Dendritic cell treated with granulocyte-macrophage colony-stimulating factor and Interleukin-4, amounts not matched to agents 40 ng/mL and 50 ng/mL, for 4 days (primary cell): ENCODE data around the gene PREB.

Experiments
- H3K27ac Mint-ChIP-seq: one replicate; pipeline ENCODE4 v1.8.0; 2022; ENCODE audit warnings: mild to moderate bottlenecking, mixed read lengths
- H3K27me3 Mint-ChIP-seq: one replicate; pipeline ENCODE4 v1.8.0; 2022; ENCODE audit warnings: mild to moderate bottlenecking, mixed read lengths
- H3K36me3 Mint-ChIP-seq: one replicate; pipeline ENCODE4 v1.8.0; 2022; ENCODE audit warnings: low read depth, mixed read lengths
- H3K4me1 Mint-ChIP-seq: one replicate; pipeline ENCODE4 v1.8.0; 2022; ENCODE audit warnings: low read depth, mixed read lengths
- H3K4me3 Mint-ChIP-seq: one replicate; pipeline ENCODE4 v1.8.0; 2022; ENCODE audit warnings: mild to moderate bottlenecking, moderate library complexity, mixed read lengths
- H3K9me3 Mint-ChIP-seq: one replicate; pipeline ENCODE4 v1.8.0; 2022; ENCODE audit warnings: mixed read lengths
- intact Hi-C: fragments of 100-400 bp; cut with micrococcal nuclease; formaldehyde crosslinking; loops from one replicate; pipeline ENCODE4 v1.15.0; 2022

Gene PREB

GRCh38 chr2:27143285-27143684 is 8.8 kb upstream of the PREB start:
- intact Hi-C loops, result no loop called here
- H3K4me3 Mint-ChIP-seq, result no peak overlapping the region
- H3K9me3 Mint-ChIP-seq, result no peaks in the 10 kb centered on the region
- H3K4me1 Mint-ChIP-seq, result no peaks in the 10 kb centered on the region
- peaks cover 16% of the 10 kb centered on the region for H3K27me3 Mint-ChIP-seq
- H3K36me3 Mint-ChIP-seq, result no peaks in the 10 kb centered on the region
- no peak overlapping the region for H3K27ac Mint-ChIP-seq

- Mint-ChIP-seq H3K4me1 (peaks cover 6% of the 10 kb centered on the region), H3K36me3 (peaks cover 4% of the 10 kb centered on the region), H3K4me3 (no peak within 1 kb of the TSS), H3K27me3 (peaks cover 13% of the 10 kb centered on the region), H3K27ac (no peak within 1 kb of the TSS), H3K9me3 (no peaks in the 10 kb centered on the region)
- intact Hi-C loops, result no loop called here
These were observed 4.9 kb upstream of the PREB start, which contains the start of gene PRR30 for GRCh38 chr2:27139310-27139709. PRR30 (minus strand) TSS chr2:27139410; CDS start chr2:27138329, 1,081 bp downstream.

GRCh38 chr2:27138111-27138510 is 3.7 kb upstream of the PREB start:
- no peak overlapping the region for H3K4me3 Mint-ChIP-seq
- intact Hi-C loops, result no loop called here
- H3K27me3 Mint-ChIP-seq, result peaks cover 5% of the 10 kb centered on the region
- no peaks in the 10 kb centered on the region for H3K9me3 Mint-ChIP-seq
- no peak overlapping the region for H3K27ac Mint-ChIP-seq
- H3K36me3 Mint-ChIP-seq, result peaks cover 14% of the 10 kb centered on the region
- peaks cover 12% of the 10 kb centered on the region for H3K4me1 Mint-ChIP-seq

GRCh38 chr2:27137322-27137935 is 3.0 kb upstream of the PREB start:
- H3K36me3 Mint-ChIP-seq, result peaks cover 21% of the 10 kb centered on the region
- H3K27me3 Mint-ChIP-seq, result peaks cover 5% of the 10 kb centered on the region
- peaks cover 19% of the 10 kb centered on the region for H3K4me1 Mint-ChIP-seq
- H3K27ac Mint-ChIP-seq, result no peak overlapping the region
- H3K4me3 Mint-ChIP-seq, result no peak overlapping the region
- no peaks in the 10 kb centered on the region for H3K9me3 Mint-ChIP-seq
- intact Hi-C loops, result no loop called here

GRCh38 chr2:27136751-27137150 is 2.3 kb upstream of the PREB start:
- peaks cover 20% of the 10 kb centered on the region for H3K4me1 Mint-ChIP-seq
- no peak overlapping the region for H3K4me3 Mint-ChIP-seq
- H3K27ac Mint-ChIP-seq, result no peak overlapping the region
- no peaks in the 10 kb centered on the region for H3K9me3 Mint-ChIP-seq
- intact Hi-C loops, result no loop called here
- peaks cover 27% of the 10 kb centered on the region for H3K36me3 Mint-ChIP-seq
- H3K27me3 Mint-ChIP-seq, result peaks cover 5% of the 10 kb centered on the region

- H3K9me3 Mint-ChIP-seq, result no peaks in the 10 kb centered on the region
- peak overlapping the region; percentile 93 for H3K27ac Mint-ChIP-seq
- H3K36me3 Mint-ChIP-seq, result peaks cover 40% of the 10 kb centered on the region
- peak overlapping the region; percentile 95 for H3K4me3 Mint-ChIP-seq
- H3K4me1 Mint-ChIP-seq, result peaks cover 20% of the 10 kb centered on the region
- H3K27me3 Mint-ChIP-seq, result peaks cover 5% of the 10 kb centered on the region
- intact Hi-C loops, result loop anchor here (2.0 kb wide), 1 partner anchor 73 kb away; no protein-coding TSS in a partner anchor
These were observed 1.1 kb upstream of the PREB start for GRCh38 chr2:27135478-27135955.

GRCh38 chr2:27134781-27135477 is 493 bp upstream of the PREB start:
- peak overlapping the region; percentile 95 for H3K4me3 Mint-ChIP-seq
- peaks cover 20% of the 10 kb centered on the region for H3K4me1 Mint-ChIP-seq
- H3K27ac Mint-ChIP-seq, result peak overlapping the region; percentile 93
- intact Hi-C loops, result loop anchor here (1.0 to 2.0 kb wide), 2 partner anchors 12 to 74 kb away; partner anchors contain the start of gene ABHD1
- H3K9me3 Mint-ChIP-seq, result no peaks in the 10 kb centered on the region
- peaks cover 5% of the 10 kb centered on the region for H3K27me3 Mint-ChIP-seq
- H3K36me3 Mint-ChIP-seq, result peaks cover 46% of the 10 kb centered on the region

- Mint-ChIP-seq H3K27ac (peak overlapping the region; percentile 93), H3K4me1 (peaks cover 20% of the 10 kb centered on the region)
- intact Hi-C loops, result no loop called here
These were observed 1.1 kb downstream of the PREB start for GRCh38 chr2:27133195-27133875.

GRCh38 chr2:27131429-27131828 is 3.0 kb downstream of the PREB start:
- H3K4me1 Mint-ChIP-seq, result peaks cover 20% of the 10 kb centered on the region
- no peak overlapping the region for H3K4me3 Mint-ChIP-seq
- no peak overlapping the region for H3K27ac Mint-ChIP-seq
- intact Hi-C loops, result no loop called here
- no peaks in the 10 kb centered on the region for H3K27me3 Mint-ChIP-seq
- no peaks in the 10 kb centered on the region for H3K9me3 Mint-ChIP-seq
- H3K36me3 Mint-ChIP-seq, result peaks cover 56% of the 10 kb centered on the region

More at GRCh38 chr2:27133195-27133875, 1.1 kb downstream of the PREB start:
- Mint-ChIP-seq H3K36me3 (peaks cover 56% of the 10 kb centered on the region), H3K4me3 (peak overlapping the region; percentile 95), H3K9me3 (no peaks in the 10 kb centered on the region), H3K27me3 (no peaks in the 10 kb centered on the region)

GRCh38 chr2:27130396-27130795 is 4.0 kb downstream of the PREB start:
- no peak overlapping the region for H3K4me3 Mint-ChIP-seq
- H3K9me3 Mint-ChIP-seq, result no peaks in the 10 kb centered on the region
- peaks cover 56% of the 10 kb centered on the region for H3K36me3 Mint-ChIP-seq
- H3K27me3 Mint-ChIP-seq, result no peaks in the 10 kb centered on the region
- H3K4me1 Mint-ChIP-seq, result peaks cover 18% of the 10 kb centered on the region
- intact Hi-C loops, result no loop called here
- no peak overlapping the region for H3K27ac Mint-ChIP-seq

- no peak overlapping the region for H3K4me3 Mint-ChIP-seq
- H3K9me3 Mint-ChIP-seq, result no peaks in the 10 kb centered on the region
- peak overlapping the region; percentile 9 for H3K27ac Mint-ChIP-seq
- peaks cover 14% of the 10 kb centered on the region for H3K4me1 Mint-ChIP-seq
- H3K36me3 Mint-ChIP-seq, result peaks cover 48% of the 10 kb centered on the region
- intact Hi-C loops, result no loop called here
- H3K27me3 Mint-ChIP-seq, result no peaks in the 10 kb centered on the region
These were observed 5.5 kb downstream of the PREB start for GRCh38 chr2:27128668-27129571.

- H3K9me3 Mint-ChIP-seq, result no peaks in the 10 kb centered on the region
- H3K36me3 Mint-ChIP-seq, result peaks cover 42% of the 10 kb centered on the region
- peaks cover 12% of the 10 kb centered on the region for H3K4me1 Mint-ChIP-seq
- intact Hi-C loops, result no loop called here
- no peaks in the 10 kb centered on the region for H3K27me3 Mint-ChIP-seq
- no peak overlapping the region for H3K27ac Mint-ChIP-seq
- no peak overlapping the region for H3K4me3 Mint-ChIP-seq
These were observed 6.4 kb downstream of the PREB start for GRCh38 chr2:27127883-27128667.

GRCh38 chr2:27126252-27126710 is 8.2 kb downstream of the PREB start:
- Mint-ChIP-seq H3K9me3 (no peaks in the 10 kb centered on the region), H3K36me3 (peaks cover 24% of the 10 kb centered on the region), H3K4me1 (peaks cover 22% of the 10 kb centered on the region), H3K27ac (no peak overlapping the region), H3K4me3 (no peak overlapping the region), H3K27me3 (no peaks in the 10 kb centered on the region)
- intact Hi-C loops, result no loop called here
